Inflammatory macrophage treated with lipopolysaccharide for 1 hour (primary cell): Measurements from ENCODE around the gene AMER1.

Experiments used
- DNase-seq, 2 donors: peaks; one replicate each; pipeline ENCODE4 v3.0.0-alpha.2; 2020 to 2022

AMER1 gene

DNA sequence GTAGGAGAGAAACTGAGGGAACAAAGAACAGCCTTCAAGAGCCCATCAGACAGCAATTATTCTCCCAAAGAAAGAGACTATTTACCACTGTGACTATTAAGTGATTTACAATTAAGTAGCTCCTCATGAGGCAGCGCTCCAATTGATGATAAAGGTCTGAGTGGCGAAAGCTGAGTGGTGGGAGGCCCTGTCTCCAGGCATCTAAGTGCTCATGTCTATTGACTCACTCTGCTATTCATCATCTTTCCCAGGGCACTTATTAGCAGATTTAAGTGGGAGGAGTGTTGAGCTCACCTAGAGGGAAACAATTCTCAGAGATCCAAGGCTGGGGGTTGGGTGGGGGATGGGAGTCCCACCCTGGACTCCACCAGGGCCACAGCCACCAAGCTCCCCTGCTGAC, 23.3 kb downstream of the AMER1 start:
- no peak for DNase-seq

DNA sequence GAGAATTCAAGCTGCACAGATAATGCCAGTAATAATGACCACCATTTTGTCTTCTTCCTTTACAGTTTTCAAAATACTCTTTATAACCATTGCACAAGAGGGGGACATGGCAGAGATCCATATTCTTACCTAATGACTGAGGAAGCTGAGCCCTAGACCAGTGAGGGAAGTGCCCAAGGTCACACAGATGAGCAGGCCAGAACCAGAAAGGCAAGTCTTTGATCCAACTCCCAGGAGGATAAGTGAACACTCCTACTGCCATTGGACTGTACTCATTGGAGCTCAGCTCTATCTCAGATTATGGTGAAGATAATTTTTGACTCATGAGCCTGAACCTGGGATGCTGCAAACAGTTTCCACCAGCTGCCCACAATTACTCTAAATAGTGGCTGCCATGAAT, 28.6 kb downstream of the AMER1 start:
- DNase-seq: no peak

GRCh38 chrX:64169988-64170387, 35.5 kb downstream of the AMER1 start:
- no peak for DNase-seq

- DNase-seq: no peak
Measured at GRCh38 chrX:64152857-64153256, 52.7 kb downstream of the AMER1 start.

DNA sequence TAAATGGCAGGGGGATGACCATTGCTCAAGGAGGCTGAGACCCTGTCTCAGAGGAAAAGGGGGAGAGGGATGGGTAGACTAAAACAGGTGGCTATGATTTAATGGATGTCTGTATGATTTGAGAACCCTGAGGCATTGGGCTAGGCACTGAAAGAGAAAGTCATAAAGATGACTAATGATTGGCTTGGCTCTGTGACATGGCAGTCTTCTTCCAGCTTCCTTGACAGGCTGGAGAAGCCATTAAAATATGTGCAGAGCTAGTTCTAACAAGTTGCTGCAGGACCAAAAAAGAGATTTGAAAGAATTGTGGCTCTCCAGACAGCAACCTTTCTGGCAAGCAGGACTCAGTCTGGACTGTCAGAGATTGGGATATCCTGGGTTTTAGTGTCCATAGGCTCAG, 53.6 kb downstream of the AMER1 start:
- DNase-seq: no peak

DNA sequence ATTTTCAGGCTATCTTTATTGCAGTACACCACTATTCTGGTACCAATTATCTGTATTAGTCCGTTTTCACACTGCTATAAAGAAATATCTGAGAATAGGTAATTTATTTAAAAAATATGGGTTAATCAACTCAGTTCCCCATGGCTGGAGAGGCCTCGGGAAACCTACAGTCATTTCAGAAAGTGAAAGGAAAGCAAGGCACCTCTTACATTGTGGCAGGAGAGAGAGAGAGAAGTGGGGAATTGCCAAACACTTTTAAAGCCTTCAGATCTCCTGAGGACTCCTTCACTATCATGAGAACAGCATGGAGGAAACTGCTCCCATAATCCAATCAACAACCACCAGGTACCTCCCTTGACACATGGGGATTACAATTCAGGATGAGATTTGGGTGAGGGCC, 54.7 kb downstream of the AMER1 start:
- DNase-seq: no peak
